Chondrocyte (in vitro differentiated cells): ENCODE data around the gene CTBS. TPM values are rescaled to one million over a fixed set of nuclear protein-coding genes. Genes with fewer than 3 reads are reported as not detected.

Experiments
- DNase-seq: peaks from one replicate; pipeline ENCODE4 v3.0.0; 2021; ENCODE audit warnings: mixed read lengths, low spot score
- H3K27ac Mint-ChIP-seq: one replicate; pipeline ENCODE4 v1.8.0; 2021; ENCODE audit warnings: mild to moderate bottlenecking, moderate library complexity, mixed read lengths; ENCODE audit not compliant: unreplicated experiment
- H3K27me3 Mint-ChIP-seq: 2 replicates; pipeline ENCODE4 v1.8.0; 2021; ENCODE audit warnings: low read depth, mixed read lengths
- H3K36me3 Mint-ChIP-seq: 2 replicates; pipeline ENCODE4 v1.8.0; 2021; ENCODE audit warnings: low read depth, mixed read lengths
- H3K4me1 Mint-ChIP-seq: 2 replicates; pipeline ENCODE4 v1.8.0; 2021; ENCODE audit warnings: low read depth, mild to moderate bottlenecking, mixed read lengths
- H3K4me3 Mint-ChIP-seq: one replicate; pipeline ENCODE4 v1.8.0; 2021; ENCODE audit warnings: mild to moderate bottlenecking, moderate library complexity, mixed read lengths; ENCODE audit not compliant: unreplicated experiment
- H3K9me3 Mint-ChIP-seq: 2 replicates; pipeline ENCODE4 v1.8.0; 2021; ENCODE audit warnings: low read depth, mixed read lengths
- total RNA-seq: library from RNA; stranded (reverse); gene quantifications from 3 replicates; pipeline ENCODE4 v1.2.1, GENCODE V29; 2021
- TF ChIP-seq, protein P1 (sequence below): fragments of 200-600 bp; sonication (generic); IDR thresholded peaks from 2 replicates; pipeline ENCODE4 v1.5.0; 2021; ENCODE audit warnings: antibody characterized with exemption, mild to moderate bottlenecking, moderate library complexity

The CTBS gene
- total RNA-seq, 1 donor from 2014 or later: 20.9 TPM

DNA sequence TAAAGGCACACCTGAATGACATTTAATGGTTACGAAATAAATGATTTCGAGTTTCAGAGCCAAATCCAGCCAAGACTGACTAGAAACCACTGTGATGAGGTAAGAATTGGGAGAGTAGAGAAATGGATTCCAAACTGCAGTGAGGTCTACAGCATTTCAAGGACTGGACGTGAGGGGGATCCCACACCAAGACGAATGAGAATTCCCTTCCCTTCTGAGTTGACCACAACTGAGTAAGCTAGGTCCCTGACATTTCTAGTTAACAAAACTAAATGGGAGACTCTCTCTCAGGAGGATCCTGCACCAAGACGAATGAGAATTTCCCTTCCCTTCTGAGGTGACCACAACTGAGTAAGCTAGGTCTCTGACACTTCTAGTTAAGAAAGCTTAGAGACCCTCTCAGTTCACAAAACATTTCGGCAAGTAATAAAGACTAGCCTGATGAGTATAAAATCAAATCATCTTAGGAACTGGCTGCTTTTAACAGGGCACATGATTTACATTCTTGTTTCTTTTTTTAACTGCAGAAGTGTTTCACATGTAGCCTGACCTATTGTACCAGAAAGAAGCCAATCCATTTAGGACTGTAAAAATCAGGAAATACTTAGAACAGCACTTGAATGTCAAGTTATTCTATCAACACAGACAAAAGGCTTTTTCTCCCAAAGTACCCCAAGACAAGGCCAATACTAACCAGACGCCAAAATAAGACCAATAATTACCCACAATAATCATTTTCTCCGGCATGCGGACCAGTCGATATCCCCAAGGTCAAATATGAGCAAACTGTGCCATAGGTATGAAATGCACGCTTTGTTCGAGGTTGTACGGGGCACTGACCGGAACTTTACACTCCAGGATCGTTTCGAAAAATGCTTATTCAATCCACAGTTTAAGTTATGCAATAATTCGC, 69.4 kb downstream of the CTBS start:
- H3K4me1 Mint-ChIP-seq: peaks cover 59% of the 10 kb centered on the region
- H3K36me3 Mint-ChIP-seq: peaks cover 13% of the 10 kb centered on the region
- peaks cover 9% of the 10 kb centered on the region for H3K9me3 Mint-ChIP-seq
- H3K4me3 Mint-ChIP-seq: peak overlapping the region; percentile 99
- no peaks in the 10 kb centered on the region for H3K27me3 Mint-ChIP-seq
- peak overlapping the region; percentile 100 for H3K27ac Mint-ChIP-seq
- TF ChIP-seq, protein P1, sequence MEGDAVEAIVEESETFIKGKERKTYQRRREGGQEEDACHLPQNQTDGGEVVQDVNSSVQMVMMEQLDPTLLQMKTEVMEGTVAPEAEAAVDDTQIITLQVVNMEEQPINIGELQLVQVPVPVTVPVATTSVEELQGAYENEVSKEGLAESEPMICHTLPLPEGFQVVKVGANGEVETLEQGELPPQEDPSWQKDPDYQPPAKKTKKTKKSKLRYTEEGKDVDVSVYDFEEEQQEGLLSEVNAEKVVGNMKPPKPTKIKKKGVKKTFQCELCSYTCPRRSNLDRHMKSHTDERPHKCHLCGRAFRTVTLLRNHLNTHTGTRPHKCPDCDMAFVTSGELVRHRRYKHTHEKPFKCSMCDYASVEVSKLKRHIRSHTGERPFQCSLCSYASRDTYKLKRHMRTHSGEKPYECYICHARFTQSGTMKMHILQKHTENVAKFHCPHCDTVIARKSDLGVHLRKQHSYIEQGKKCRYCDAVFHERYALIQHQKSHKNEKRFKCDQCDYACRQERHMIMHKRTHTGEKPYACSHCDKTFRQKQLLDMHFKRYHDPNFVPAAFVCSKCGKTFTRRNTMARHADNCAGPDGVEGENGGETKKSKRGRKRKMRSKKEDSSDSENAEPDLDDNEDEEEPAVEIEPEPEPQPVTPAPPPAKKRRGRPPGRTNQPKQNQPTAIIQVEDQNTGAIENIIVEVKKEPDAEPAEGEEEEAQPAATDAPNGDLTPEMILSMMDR: peak; percentile 60
- no peak for DNase-seq

DNA sequence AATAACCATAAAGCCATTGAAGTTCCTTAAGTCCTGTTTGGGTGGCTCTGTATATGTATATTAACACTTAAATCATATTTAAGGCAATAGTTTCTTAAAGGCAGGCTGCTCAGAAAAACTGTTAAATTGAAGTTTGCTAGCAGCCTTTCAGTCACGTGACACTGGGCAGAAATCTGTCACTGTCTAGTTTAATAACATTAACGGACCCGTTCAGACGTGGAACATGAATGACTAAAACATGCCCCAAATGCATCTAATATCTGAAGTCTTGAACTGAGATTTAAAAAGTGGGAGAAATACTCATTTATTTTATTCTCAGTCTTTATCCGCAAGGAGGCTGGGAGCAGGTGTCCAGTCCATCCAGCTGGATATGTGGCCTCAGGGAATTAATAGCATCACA, 71.3 kb downstream of the CTBS start:
- Mint-ChIP-seq H3K36me3 (peaks cover 9% of the 10 kb centered on the region), H3K9me3 (no peaks in the 10 kb centered on the region), H3K27me3 (no peaks in the 10 kb centered on the region), H3K4me3 (peak overlapping the region; percentile 19), H3K4me1 (peaks cover 55% of the 10 kb centered on the region), H3K27ac (peak overlapping the region; percentile 100)
- TF ChIP-seq, protein P1: no peak
- DNase-seq: no peak

Other genes with a start within 250 kb of the CTBS start
- not detected in 3 replicates for gene DNASE2B, start 176.0 kb downstream of the CTBS start, total RNA-seq
- gene RPF1, start 95.2 kb downstream of the CTBS start, total RNA-seq: 18.7 to 24.3 TPM (median 18.8 TPM) in 3 replicates
- 1.0 to 2.1 TPM (median 1.1 TPM) in 3 replicates for gene SPATA1, start 68.1 kb downstream of the CTBS start, total RNA-seq
- gene GNG5, start 67.9 kb downstream of the CTBS start, total RNA-seq: 94.1 to 121 TPM (median 112 TPM) in 3 replicates
- gene SSX2IP, start 116.0 kb upstream of the CTBS start, total RNA-seq: 6.1 to 9.5 TPM (median 6.2 TPM) in 3 replicates